PFSK-1 (cell line): ENCODE results near the gene KIF26B.

Experiments used
- POLR2AphosphoS5 ChIP-seq: IDR thresholded peaks from 2 replicates; pipeline ENCODE4 v1.6.1; 2012; ENCODE audit warnings: low read depth, mild to moderate bottlenecking, control low read depth, low read length, moderate library complexity
- REST ChIP-seq, 2 experiments: IDR thresholded peaks; 2 replicates each; pipeline versions ENCODE4 v1.6.1 to v1.8.0; 2011 to 2012; ENCODE audit warnings: low read depth in 2 of 2, low read length in 2 of 2, control low read depth in 1 of 2, inconsistent platforms in 1 of 2, mild to moderate bottlenecking in 1 of 2, moderate library complexity in 1 of 2; ENCODE audit not compliant: insufficient read depth in 1 of 2
- TAF1 ChIP-seq: IDR thresholded peaks from 2 replicates; pipeline ENCODE4 v1.6.1; 2012; ENCODE audit warnings: low read length, control low read depth, borderline replicate concordance; ENCODE audit not compliant: insufficient read depth

GRCh38 chr1:245313576-245313975, 158.8 kb downstream of the KIF26B start:
- TF ChIP-seq POLR2AphosphoS5 = no peak
- no peak for TF ChIP-seq REST (IDR thresholded peaks at IDR 0.05; ENCODE audit: insufficient read depth in 1 of 2, low read depth in 2 of 2, low read length in 2 of 2)
- no peak for TF ChIP-seq TAF1
